Parathyroid adenoma (tissue), 2 donors: ENCODE results near the gene DTX4.

Experiments used
- H2AFZ ChIP-seq: fragments of 300-600 bp; sonication (generic); one replicate; pipeline ENCODE4 v1.7.0; 2017; ENCODE audit warnings: antibody characterized with exemption, mild to moderate bottlenecking
- H3K27ac ChIP-seq: fragments of 300-600 bp; sonication (generic); one replicate; pipeline ENCODE4 v1.7.0; 2017
- H3K27me3 ChIP-seq: fragments of 300-600 bp; sonication (generic); one replicate; pipeline ENCODE4 v1.7.0; 2017; ENCODE audit warnings: low read length; ENCODE audit not compliant: control insufficient read depth, insufficient read depth
- H3K36me3 ChIP-seq: fragments of 300-600 bp; sonication (generic); one replicate; pipeline ENCODE4 v1.7.0; 2017; ENCODE audit warnings: low read length; ENCODE audit not compliant: control insufficient read depth, insufficient read depth
- H3K4me1 ChIP-seq: fragments of 300-600 bp; sonication (generic); one replicate; pipeline ENCODE4 v1.7.0; 2017; ENCODE audit warnings: control low read depth
- H3K4me2 ChIP-seq: fragments of 300-600 bp; sonication (generic); one replicate; pipeline ENCODE4 v1.7.0; 2017; ENCODE audit warnings: low read length
- H3K4me3 ChIP-seq: fragments of 300-600 bp; sonication (generic); one replicate; pipeline ENCODE4 v1.7.0; 2017; ENCODE audit warnings: low read depth, low read length
- H3K79me2 ChIP-seq: fragments of 300-600 bp; sonication (generic); one replicate; pipeline ENCODE4 v1.7.0; 2017; ENCODE audit warnings: control low read depth
- H3K9ac ChIP-seq: fragments of 300-600 bp; sonication (generic); one replicate; pipeline ENCODE4 v1.7.0; 2017; ENCODE audit warnings: mild to moderate bottlenecking
- H3K9me3 ChIP-seq: fragments of 300-600 bp; sonication (generic); one replicate; pipeline ENCODE4 v1.7.0; 2017; ENCODE audit warnings: low read length; ENCODE audit not compliant: control insufficient read depth
- TF ChIP-seq, protein P1 (sequence below): fragments of 300-600 bp; sonication (generic); IDR thresholded peaks from one replicate; pipeline ENCODE4 v1.7.0; 2017; ENCODE audit warnings: antibody characterized with exemption, mild to moderate bottlenecking
- donor health status: primary hyperparathyroidism.

DTX4 gene

DNA sequence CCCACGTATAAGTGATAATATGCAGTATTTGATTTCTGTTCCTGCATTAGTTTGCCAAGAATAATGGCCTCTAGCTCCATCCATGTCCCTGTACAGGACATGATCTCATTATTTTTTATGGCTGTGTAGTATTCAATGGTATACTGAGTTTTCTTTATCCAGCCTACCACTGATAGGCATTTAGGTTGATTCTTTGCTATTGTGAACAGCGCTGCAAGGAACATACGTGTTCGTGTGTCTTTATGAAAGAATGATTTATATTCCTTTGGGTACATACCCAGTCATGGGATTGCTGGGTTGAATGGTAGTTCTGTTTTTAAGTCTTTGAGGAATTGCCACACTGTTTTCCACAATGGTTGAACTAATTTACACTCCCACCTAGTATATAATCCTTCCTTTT, 30.7 kb upstream of the DTX4 start:
- Histone ChIP-seq H3K27ac (no peak overlapping the region), H3K27me3 (no peaks in the 10 kb centered on the region), H3K4me3 (no peak overlapping the region), H3K79me2 (no peaks in the 10 kb centered on the region), H2AFZ (no peak overlapping the region), H3K4me2 (no peak overlapping the region), H3K36me3 (no peaks in the 10 kb centered on the region), H3K9me3 (no peaks in the 10 kb centered on the region), H3K4me1 (peaks cover 2% of the 10 kb centered on the region), H3K9ac (no peak overlapping the region)
- TF ChIP-seq, protein P1, sequence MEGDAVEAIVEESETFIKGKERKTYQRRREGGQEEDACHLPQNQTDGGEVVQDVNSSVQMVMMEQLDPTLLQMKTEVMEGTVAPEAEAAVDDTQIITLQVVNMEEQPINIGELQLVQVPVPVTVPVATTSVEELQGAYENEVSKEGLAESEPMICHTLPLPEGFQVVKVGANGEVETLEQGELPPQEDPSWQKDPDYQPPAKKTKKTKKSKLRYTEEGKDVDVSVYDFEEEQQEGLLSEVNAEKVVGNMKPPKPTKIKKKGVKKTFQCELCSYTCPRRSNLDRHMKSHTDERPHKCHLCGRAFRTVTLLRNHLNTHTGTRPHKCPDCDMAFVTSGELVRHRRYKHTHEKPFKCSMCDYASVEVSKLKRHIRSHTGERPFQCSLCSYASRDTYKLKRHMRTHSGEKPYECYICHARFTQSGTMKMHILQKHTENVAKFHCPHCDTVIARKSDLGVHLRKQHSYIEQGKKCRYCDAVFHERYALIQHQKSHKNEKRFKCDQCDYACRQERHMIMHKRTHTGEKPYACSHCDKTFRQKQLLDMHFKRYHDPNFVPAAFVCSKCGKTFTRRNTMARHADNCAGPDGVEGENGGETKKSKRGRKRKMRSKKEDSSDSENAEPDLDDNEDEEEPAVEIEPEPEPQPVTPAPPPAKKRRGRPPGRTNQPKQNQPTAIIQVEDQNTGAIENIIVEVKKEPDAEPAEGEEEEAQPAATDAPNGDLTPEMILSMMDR: no peak

DNA sequence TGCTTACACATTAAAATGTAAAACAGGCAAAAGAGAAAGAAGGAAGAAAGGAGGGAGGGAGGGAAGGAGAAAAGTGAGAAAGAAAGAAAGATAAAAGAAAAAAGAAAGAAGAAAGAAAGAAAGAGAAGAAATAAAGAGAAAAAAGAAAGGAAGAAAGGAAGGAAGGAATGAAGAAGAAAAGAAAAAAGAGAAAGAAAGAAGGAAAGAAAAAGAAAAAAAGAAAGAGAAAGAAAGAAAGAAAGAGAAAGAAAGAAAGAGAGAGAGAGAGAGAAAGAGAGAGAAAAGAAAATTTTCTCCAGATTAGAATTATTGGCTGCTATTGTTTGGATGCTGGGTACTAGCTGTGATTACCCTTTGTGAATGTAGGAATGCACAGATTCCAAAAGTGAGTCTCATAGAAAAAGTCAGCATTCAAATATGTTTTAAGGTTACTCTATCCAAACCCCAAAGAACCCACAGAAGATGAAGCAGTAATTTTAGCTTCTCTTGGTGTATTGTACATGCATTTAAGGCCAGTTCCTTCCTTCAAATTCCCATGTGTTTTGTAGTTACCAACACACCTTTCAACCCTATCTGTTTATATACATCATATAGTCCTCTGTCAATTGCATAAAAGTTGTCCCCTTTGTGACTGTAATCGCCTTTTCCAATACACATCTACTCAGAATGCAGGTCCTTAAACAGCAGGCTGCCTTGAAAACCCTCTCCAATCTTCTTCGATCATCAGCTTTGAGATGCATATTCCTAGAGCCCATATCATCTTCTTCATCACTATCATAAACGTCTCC, 30.1 kb upstream of the DTX4 start:
- no peaks in the 10 kb centered on the region for H3K9me3 ChIP-seq
- peak overlapping the region; percentile 92 for H2AFZ ChIP-seq
- peak overlapping the region; percentile 92 for H3K4me3 ChIP-seq
- H3K9ac ChIP-seq: no peak overlapping the region
- TF ChIP-seq, protein P1: no peak
- peak overlapping the region; percentile 74 for H3K27ac ChIP-seq
- no peaks in the 10 kb centered on the region for H3K79me2 ChIP-seq
- no peaks in the 10 kb centered on the region for H3K36me3 ChIP-seq
- peak overlapping the region; percentile 87 for H3K4me2 ChIP-seq
- H3K27me3 ChIP-seq: no peaks in the 10 kb centered on the region
- H3K4me1 ChIP-seq: peaks cover 2% of the 10 kb centered on the region

DNA sequence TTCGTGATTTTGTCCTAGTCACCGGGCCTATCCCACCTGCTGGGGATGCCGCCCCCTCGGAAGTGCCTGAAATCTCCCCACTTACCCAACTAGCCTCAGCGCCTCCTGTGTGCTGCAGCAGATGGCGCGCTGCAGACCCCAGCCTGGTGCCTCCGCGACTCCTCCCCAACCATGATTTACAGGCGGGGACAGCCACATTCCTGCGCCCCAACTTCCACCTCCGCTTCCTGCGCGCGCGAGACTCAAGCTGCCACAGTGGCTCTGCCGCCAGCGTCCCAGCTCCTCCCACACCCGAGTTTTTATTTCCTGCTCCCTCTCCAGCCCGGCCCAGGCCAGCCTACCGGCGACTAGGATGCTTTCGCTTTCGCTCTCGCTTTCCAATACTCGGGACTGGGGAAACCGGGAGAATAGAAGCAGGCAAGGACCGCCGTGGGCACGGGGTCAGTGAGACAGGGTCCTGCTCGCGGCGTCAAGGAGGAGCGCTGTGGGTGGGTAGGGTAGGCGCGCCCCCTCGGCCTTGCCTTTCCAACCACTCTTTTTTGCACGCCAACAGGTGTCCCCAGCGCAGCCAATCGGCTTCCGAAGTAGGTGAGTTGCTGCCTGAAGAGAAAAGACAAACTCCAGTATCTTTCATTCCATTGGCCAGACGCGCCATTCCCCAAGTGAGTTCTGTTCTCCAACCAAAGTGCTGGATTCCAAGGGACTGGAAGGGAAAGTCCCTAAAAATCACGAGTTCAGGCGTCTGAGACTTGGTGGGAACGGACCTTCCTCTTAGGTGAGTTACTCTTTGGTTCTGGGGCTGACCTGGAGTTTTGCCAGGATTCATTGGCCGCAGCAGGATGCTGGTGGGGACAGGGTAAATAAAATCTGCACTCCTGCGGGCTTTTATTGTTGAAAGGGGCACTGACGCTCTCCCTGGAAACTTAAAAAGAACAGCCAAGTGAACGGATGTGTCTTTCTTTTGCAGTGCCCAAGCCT, 29.1 kb upstream of the DTX4 start, which contains the start of gene FAM111A:
Gene FAM111A, plus strand, starts transcription at position 327 of the 978 bp plus-strand sequence. CDS start 6,017 bp downstream, outside the sequence.
- Histone ChIP-seq H3K4me3 (peak within 1 kb of the TSS; percentile 92), H3K27ac (peak within 1 kb of the TSS; percentile 74), H3K9me3 (no peaks in the 10 kb centered on the region), H2AFZ (peak within 1 kb of the TSS; percentile 92), H3K27me3 (no peaks in the 10 kb centered on the region), H3K9ac (no peak within 1 kb of the TSS), H3K4me1 (peaks cover 2% of the 10 kb centered on the region), H3K36me3 (no peaks in the 10 kb centered on the region), H3K4me2 (peak within 1 kb of the TSS; percentile 87), H3K79me2 (no peaks in the 10 kb centered on the region)
- TF ChIP-seq, protein P1: no peak

DNA sequence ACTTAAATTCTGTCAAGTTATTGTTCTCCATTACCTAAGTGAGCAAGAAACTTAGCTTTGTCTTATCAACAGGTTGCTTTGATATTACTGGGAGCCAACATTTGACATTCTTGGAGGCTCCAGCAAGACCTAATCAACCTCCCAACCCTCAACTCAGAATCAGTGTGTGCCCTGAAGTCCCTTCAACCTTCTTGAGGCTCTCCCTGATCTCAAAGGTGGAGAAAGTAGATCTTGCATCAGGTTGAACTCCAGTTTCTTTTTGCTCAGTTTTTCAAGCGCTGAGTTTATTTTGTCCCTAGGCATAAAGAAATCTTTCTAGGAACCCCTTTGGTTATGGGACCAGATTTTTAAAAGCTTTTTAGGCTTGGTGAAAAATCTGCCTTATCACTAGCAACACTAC, 27.8 kb upstream of the DTX4 start:
- Histone ChIP-seq H3K79me2 (no peaks in the 10 kb centered on the region), H3K4me1 (peaks cover 2% of the 10 kb centered on the region), H3K4me2 (peak overlapping the region; percentile 87), H3K27ac (peak overlapping the region; percentile 69), H2AFZ (peak overlapping the region; percentile 75), H3K4me3 (peak overlapping the region; percentile 92), H3K9ac (no peak overlapping the region), H3K27me3 (no peaks in the 10 kb centered on the region), H3K9me3 (no peaks in the 10 kb centered on the region), H3K36me3 (no peaks in the 10 kb centered on the region)
- TF ChIP-seq, protein P1: no peak
